ENCODE measurements around the gene FAM13A.

FAM13A gene

DNA sequence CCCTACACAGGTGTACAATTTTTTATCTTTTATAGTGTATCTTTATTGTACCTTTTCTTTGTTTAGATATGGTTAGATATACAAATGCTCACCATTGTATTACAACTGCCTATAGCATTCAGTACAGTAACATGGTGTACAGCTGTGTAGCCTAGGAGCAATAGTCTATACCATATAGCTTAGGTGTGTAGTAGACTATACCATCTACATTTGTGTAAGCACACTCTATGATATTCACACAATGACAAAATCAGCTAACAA is 80.3 kb downstream of the FAM13A start:
- TF ChIP-seq, protein P1, sequence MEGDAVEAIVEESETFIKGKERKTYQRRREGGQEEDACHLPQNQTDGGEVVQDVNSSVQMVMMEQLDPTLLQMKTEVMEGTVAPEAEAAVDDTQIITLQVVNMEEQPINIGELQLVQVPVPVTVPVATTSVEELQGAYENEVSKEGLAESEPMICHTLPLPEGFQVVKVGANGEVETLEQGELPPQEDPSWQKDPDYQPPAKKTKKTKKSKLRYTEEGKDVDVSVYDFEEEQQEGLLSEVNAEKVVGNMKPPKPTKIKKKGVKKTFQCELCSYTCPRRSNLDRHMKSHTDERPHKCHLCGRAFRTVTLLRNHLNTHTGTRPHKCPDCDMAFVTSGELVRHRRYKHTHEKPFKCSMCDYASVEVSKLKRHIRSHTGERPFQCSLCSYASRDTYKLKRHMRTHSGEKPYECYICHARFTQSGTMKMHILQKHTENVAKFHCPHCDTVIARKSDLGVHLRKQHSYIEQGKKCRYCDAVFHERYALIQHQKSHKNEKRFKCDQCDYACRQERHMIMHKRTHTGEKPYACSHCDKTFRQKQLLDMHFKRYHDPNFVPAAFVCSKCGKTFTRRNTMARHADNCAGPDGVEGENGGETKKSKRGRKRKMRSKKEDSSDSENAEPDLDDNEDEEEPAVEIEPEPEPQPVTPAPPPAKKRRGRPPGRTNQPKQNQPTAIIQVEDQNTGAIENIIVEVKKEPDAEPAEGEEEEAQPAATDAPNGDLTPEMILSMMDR (IDR thresholded peaks at IDR 0.05; ENCODE audit: insufficient read depth, low read length, missing control alignments) = no peak
- CTCF ChIA-PET = no interaction called here
- no peak for DNase-seq (ENCODE audit: low read depth, low spot score)
- POLR2A ChIA-PET = no interaction called here
- no peak overlapping the region for H3K4me3 ChIP-seq (ENCODE audit: low read depth, low read length)

DNA sequence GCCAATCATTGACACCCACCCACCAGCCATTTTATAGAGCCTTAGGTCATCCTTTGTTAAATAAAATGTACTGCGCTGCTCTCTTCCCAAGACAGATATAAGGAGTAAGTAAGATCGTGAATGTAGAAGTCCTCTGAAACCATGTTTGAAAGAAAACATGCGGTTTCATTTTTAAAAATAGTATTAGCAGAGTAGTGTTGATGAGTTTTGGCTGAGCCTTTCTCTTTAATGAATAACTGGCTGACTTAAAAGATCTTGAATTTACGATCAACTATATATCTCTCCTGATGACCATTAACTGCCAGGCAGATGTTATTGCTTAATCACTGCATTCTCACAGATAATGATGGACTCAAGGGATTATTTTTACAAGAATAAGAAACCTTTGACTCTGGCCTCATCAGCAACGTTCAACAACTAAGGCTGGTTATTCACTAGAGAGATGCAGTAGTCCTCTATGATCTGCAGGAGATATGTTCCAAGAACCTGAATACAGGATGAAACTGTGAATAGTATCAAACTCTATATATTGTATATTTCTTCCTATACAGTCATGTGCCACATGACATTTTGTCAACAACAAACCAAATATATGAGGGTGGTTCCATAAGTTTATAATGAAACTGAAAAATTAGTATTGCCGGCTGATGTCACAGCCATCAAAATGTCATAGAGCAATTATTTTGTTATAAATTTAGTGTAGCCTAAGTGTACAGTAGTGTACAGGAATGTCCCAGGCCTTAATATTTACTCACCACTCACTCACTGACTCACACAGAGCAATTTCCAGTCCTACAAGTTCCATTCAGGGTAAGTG is 80.8 kb downstream of the FAM13A start:
- no peak overlapping the region for H3K4me3 ChIP-seq (ENCODE audit: low read depth, low read length)
- CTCF ChIA-PET = no interaction called here
- DNase-seq (ENCODE audit: low read depth, low spot score) = no peak
- TF ChIP-seq, protein P1 (IDR thresholded peaks at IDR 0.05; ENCODE audit: insufficient read depth, low read length, missing control alignments) = no peak
- POLR2A ChIA-PET = no interaction called here

DNA sequence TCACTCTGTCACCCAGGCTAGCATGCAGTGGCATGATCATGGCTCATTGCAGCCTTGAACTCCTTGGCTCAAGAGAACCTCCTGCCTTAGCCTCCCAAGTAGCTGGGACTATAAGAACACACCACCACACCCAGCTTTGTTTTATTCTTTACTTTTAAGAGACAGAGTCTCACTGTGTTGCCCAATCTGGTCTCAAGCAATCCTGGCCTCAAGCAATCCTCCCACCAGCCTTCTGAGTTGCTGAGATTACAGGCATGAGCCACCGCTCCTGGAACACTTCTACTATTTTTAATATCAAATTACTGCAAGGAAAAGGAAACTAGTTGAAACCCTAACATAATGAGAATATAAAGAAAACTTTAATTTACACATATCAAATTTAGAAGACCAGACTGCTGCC is 85.4 kb downstream of the FAM13A start:
- CTCF ChIA-PET = no interaction called here
- POLR2A ChIA-PET = no interaction called here
- H3K4me3 ChIP-seq (ENCODE audit: low read depth, low read length) = no peak overlapping the region
- TF ChIP-seq, protein P1 (IDR thresholded peaks at IDR 0.05; ENCODE audit: insufficient read depth, low read length, missing control alignments) = no peak
- DNase-seq (ENCODE audit: low read depth, low spot score) = no peak

DNA sequence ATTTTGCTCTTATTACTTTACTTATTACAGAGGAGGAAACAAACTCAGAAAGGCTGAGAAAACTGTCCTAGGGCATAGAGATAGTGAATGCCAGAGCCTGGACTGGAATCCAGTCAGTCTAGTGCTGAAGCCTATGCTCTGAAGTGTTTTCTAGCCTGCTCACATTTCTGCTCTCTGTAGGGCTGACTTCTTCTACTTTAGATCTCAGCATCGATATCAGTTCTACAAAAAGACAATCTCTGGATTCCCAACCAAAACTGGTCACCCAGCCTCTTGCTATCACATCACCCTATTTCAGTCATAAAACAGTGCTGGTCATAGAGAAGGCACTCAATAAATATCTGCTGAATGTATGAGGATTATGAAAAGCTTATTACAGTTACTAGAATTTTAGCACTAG is 87.2 kb downstream of the FAM13A start:
- CTCF ChIA-PET = interaction anchor here (1.5 kb wide), 1 partner anchor 54 kb away, joined by 4 read pairs; no protein-coding TSS in a partner anchor
- no peak for DNase-seq (ENCODE audit: low read depth, low spot score)
- TF ChIP-seq, protein P1 (IDR thresholded peaks at IDR 0.05; ENCODE audit: insufficient read depth, low read length, missing control alignments) = no peak
- no peak overlapping the region for H3K4me3 ChIP-seq (ENCODE audit: low read depth, low read length)
- POLR2A ChIA-PET = no interaction called here

DNA sequence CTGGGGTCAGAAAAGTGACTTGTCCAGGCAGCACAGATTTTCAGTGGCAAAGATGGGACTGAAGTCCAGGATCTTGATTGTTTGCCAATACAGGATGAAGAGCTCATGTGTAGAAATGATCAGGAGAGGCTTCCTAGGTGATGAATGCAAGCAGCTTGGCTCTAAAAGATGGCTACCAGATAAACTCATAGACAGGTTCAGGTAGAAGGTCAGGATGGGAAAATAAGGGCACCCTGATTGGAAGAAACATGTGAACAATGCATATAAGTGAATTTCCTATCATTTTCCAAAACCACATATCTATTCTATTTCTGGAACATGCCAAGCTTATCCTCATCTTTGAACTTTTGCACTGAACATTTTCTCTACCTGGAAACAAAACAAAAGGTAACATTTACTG is 87.7 kb downstream of the FAM13A start:
- H3K4me3 ChIP-seq (ENCODE audit: low read depth, low read length) = no peak overlapping the region
- DNase-seq (ENCODE audit: low read depth, low spot score) = no peak
- ChIA-PET POLR2A (no interaction called here), CTCF (interaction anchor here (1.5 kb wide), 1 partner anchor 54 kb away, joined by 4 read pairs; no protein-coding TSS in a partner anchor)
- TF ChIP-seq, protein P1 (IDR thresholded peaks at IDR 0.05; ENCODE audit: insufficient read depth, low read length, missing control alignments) = no peak

DNA sequence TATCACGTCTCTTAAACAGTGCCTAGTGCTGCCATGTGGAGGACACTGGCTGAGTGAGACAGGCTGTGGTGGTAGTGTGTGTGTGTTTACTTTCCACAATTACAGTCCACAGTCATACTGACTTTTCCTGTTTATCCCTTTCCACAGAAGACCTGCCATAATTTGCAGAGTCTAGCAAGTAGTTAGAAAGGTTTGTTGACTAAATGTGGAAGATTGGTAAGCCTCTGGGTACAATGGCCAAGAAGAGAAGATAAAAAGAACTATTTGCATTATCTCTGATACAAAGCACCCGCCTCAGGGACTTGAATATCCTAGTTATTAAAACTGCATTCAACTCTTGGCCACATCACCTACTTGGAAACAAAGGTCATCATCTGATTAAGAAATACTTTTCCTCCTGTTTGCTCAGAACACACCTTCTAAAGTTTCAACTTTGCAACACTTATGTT is 89.1 kb downstream of the FAM13A start:
- DNase-seq (ENCODE audit: low read depth, low spot score) = no peak
- TF ChIP-seq, protein P1 (IDR thresholded peaks at IDR 0.05; ENCODE audit: insufficient read depth, low read length, missing control alignments) = no peak
- ChIA-PET CTCF (no interaction called here), POLR2A (no interaction called here)
- no peak overlapping the region for H3K4me3 ChIP-seq (ENCODE audit: low read depth, low read length)

Data from AG04449 (cell line).